ENCODE data around the gene SLC6A3. TPM values are rescaled to one million over a fixed set of nuclear protein-coding genes. Genes with fewer than 3 reads are reported as not detected.

SLC6A3 gene
- total RNA-seq, 2 donors from 2014 or later: 0.16 TPM; not detected in 1

DNA sequence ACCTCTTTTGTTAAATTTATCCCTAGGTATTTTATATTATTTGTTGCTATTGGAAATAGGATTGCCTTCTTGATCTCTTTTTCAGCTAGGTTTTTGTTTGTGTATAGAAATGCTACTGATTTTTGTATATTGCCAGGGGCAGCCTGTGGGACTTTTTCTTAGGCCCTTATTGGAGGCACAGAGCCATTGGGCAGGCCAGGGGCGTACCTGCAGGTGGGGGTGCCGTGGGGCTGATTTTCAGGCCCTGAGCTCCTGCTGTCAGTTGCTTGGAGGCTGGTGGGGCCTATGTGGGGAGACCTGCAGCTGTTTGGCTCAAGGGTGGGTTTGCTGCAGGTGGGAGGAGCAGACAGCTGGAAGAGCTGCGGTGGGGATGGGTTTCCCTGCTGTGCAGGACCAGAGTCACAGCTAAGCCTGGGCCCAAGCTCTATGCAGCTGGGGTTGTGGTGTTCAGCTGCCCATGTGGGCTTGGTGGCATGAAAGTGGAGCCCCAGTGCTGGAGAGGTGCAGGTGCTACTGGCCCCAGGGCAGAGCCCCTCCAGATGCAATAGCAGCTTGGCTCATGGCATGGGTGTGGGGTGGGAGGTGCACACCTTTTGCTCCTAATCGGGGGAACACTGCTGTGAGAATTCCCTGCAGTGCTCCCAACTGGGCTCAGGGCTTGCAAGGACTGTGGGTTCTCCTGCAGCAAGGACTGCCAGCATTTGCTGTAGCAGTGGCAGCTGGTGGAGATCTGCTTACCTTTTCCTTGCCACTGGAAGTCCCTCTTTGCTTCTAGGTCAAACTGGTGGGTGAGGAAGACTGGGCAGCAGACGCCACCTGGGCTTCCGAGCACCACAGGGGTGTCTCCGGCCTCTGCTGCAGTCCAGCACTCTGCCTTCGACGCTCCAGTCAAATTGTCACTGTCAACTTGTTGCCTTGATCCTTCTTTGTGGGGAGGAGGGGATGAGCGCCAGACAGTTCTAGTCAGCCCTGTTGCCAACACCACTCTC lies 92.7 kb downstream of the SLC6A3 start:
- no peaks in the 10 kb centered on the region for H3K36me3 ChIP-seq
- no peak overlapping the region for H3K27ac ChIP-seq
- no peak for DNase-seq (ENCODE audit: low spot score)
- no peaks in the 10 kb centered on the region for H3K27me3 ChIP-seq
- H3K4me1 ChIP-seq: no peaks in the 10 kb centered on the region
- no peaks in the 10 kb centered on the region for H3K9me3 ChIP-seq
- TF ChIP-seq, protein P1, sequence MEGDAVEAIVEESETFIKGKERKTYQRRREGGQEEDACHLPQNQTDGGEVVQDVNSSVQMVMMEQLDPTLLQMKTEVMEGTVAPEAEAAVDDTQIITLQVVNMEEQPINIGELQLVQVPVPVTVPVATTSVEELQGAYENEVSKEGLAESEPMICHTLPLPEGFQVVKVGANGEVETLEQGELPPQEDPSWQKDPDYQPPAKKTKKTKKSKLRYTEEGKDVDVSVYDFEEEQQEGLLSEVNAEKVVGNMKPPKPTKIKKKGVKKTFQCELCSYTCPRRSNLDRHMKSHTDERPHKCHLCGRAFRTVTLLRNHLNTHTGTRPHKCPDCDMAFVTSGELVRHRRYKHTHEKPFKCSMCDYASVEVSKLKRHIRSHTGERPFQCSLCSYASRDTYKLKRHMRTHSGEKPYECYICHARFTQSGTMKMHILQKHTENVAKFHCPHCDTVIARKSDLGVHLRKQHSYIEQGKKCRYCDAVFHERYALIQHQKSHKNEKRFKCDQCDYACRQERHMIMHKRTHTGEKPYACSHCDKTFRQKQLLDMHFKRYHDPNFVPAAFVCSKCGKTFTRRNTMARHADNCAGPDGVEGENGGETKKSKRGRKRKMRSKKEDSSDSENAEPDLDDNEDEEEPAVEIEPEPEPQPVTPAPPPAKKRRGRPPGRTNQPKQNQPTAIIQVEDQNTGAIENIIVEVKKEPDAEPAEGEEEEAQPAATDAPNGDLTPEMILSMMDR (IDR thresholded peaks at IDR 0.05): no peak
- no peak overlapping the region for H3K4me3 ChIP-seq

DNA sequence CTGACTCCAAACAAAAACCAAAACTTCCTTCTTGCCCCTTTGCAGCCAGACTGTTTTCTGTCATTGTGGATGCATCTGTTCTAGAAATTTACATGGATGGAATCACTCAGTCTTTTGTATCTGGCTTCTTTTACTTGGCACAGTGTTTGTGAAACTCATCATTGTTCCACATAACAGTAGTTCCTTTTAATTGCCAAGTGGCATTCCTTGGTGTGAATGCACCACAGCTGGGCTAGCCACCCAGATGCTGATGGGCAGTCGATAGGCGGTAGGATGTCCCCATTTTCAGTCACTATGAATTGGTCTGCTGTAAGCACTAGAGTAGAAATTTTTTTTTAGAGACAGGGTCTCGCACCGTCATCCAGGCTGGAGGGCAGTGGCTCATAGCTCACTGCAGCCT lies 94.1 kb downstream of the SLC6A3 start:
- TF ChIP-seq, protein P1 (IDR thresholded peaks at IDR 0.05): no peak
- no peak overlapping the region for H3K4me3 ChIP-seq
- no peak overlapping the region for H3K27ac ChIP-seq
- DNase-seq (ENCODE audit: low spot score): no peak
- peaks cover 0 to 1% of the 10 kb centered on the region in 2 donors for H3K4me1 ChIP-seq
- H3K9me3 ChIP-seq: no peaks in the 10 kb centered on the region
- H3K27me3 ChIP-seq: no peaks in the 10 kb centered on the region
- no peaks in the 10 kb centered on the region for H3K36me3 ChIP-seq

DNA sequence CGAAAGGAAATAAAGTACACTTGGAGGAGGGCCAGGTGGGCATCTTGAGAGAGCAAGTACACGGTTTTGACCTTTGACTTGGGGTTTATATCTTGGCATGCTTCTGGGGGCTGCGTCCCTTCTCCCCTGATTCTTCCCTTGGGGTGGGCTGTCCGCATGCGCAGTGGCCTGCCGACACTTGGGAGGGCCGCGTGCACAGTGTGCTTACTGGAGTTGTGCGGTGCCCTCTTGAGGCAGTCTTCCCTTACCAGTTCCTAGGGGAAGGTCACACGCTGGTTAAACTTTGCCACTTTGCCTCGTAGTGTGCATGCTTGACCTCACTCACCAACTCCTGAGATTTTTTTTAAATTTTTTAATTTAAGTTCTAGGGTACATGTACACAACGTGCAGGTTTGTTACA lies 96.0 kb downstream of the SLC6A3 start:
- H3K9me3 ChIP-seq: no peaks in the 10 kb centered on the region
- H3K27me3 ChIP-seq: no peaks in the 10 kb centered on the region
- H3K36me3 ChIP-seq: no peaks in the 10 kb centered on the region
- H3K27ac ChIP-seq: no peak overlapping the region
- TF ChIP-seq, protein P1 (IDR thresholded peaks at IDR 0.05): no peak
- peaks cover 0 to 11% of the 10 kb centered on the region in 2 donors for H3K4me1 ChIP-seq
- no peak for DNase-seq (ENCODE audit: low spot score)
- no peak overlapping the region for H3K4me3 ChIP-seq

DNA sequence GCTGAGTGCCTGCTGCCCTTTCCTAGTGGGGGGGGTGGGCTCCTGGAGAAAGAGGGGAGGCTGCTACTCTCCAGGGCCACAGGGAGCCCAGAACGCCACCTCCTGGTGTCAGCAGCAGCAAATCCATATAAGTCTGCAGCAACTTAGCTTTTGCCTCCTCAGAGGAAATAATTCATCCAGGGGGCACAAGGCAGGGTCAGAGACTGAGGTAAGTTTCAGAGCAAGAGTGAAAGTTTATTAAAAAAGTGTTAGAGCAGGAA lies 96.3 kb downstream of the SLC6A3 start:
- Histone ChIP-seq H3K4me1 (peaks cover 0 to 15% of the 10 kb centered on the region in 2 donors), H3K27me3 (no peaks in the 10 kb centered on the region), H3K9me3 (no peaks in the 10 kb centered on the region), H3K36me3 (no peaks in the 10 kb centered on the region), H3K27ac (no peak overlapping the region), H3K4me3 (no peak overlapping the region)
- TF ChIP-seq, protein P1 (IDR thresholded peaks at IDR 0.05): no peak
- DNase-seq (ENCODE audit: low spot score): no peak

DNA sequence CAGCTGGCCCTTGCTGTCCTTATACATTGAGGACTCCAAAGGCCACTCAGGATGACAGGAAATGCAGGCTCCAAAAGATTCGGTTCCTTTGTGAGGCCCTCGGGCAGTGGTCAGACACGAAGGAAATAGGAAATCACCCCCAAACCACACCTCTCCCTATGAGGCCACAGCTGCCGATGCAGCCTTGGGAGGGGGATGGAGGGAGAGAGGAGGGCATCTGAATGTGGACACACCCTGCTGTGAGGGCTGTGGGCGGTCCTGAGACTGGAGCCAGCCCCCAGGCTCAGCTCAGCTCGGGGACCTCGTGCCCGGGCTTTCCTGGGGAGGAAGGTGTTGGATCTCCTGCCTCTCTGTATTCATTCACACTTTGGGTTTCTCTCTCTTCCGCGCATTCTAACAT lies 97.7 kb downstream of the SLC6A3 start:
- TF ChIP-seq, protein P1 (IDR thresholded peaks at IDR 0.05): no peak

More for the DNA sequence above, 97.7 kb downstream of the SLC6A3 start:
- Histone ChIP-seq H3K4me1 (peaks cover 0 to 25% of the 10 kb centered on the region in 2 donors), H3K4me3 (no peak overlapping the region), H3K27ac (no peak overlapping the region), H3K36me3 (no peaks in the 10 kb centered on the region), H3K9me3 (no peaks in the 10 kb centered on the region), H3K27me3 (no peaks in the 10 kb centered on the region)
- DNase-seq (ENCODE audit: low spot score): no peak

All from right atrium auricular region (tissue), 2 donors.